K562 (cell line): ENCODE data around the gene ZDHHC8. TPM values are rescaled to one million over a fixed set of nuclear protein-coding genes. Genes with fewer than 3 reads are reported as not detected.

Source experiments
- ATF2 ChIP-seq: sonication (generic); formaldehyde crosslinking; IDR thresholded peaks from 2 replicates; pipeline ENCODE4 v1.8.1; 2022; ENCODE audit warnings: missing genetic modification reagents
- CHCHD3 ChIP-seq: fragments of 250-450 bp; sonication (Bioruptor Pico); IDR thresholded peaks from 2 replicates; pipeline ENCODE4 v2.1.2; 2022; ENCODE audit warnings: mild to moderate bottlenecking
- HDAC6 ChIP-seq: IDR thresholded peaks from 2 replicates; pipeline ENCODE4 v1.6.1; 2012; ENCODE audit warnings: low read depth, mild to moderate bottlenecking, control low read depth, inconsistent platforms, low read length, moderate library complexity
- HNRNPUL1 ChIP-seq: fragments of 200-400 bp; formaldehyde crosslinking; IDR thresholded peaks from 2 replicates; pipeline ENCODE4 v1.6.1; 2017; ENCODE audit warnings: low read length
- KLF6 ChIP-seq: fragments of 250-450 bp; sonication (Bioruptor Pico); IDR thresholded peaks from 2 replicates; pipeline ENCODE4 v1.4.0; 2020; ENCODE audit warnings: mild to moderate bottlenecking, moderate library complexity, borderline replicate concordance
- MAFK ChIP-seq: IDR thresholded peaks from 2 replicates; pipeline ENCODE4 v1.6.1; 2011; ENCODE audit warnings: low read length, improper control_type of control experiment
- NCOA1 ChIP-seq: fragments of 450-650 bp; IDR thresholded peaks from 2 replicates; pipeline ENCODE4 v1.6.1; 2016; ENCODE audit warnings: low read depth
- NFYB ChIP-seq: IDR thresholded peaks from 2 replicates; pipeline ENCODE4 v1.6.1; 2011; ENCODE audit warnings: mild to moderate bottlenecking, moderate library complexity; ENCODE audit not compliant: insufficient read length; ENCODE audit errors: extremely low read depth
- SIN3A ChIP-seq, 2 experiments: fragments of 150-350 bp in 1 of 2; IDR thresholded peaks; 2 replicates each; pipeline ENCODE4 v1.6.1; 2011 to 2016; ENCODE audit warnings: borderline replicate concordance in 2 of 2, low read depth in 2 of 2, low read length in 2 of 2, mild to moderate bottlenecking in 2 of 2, moderate library complexity in 2 of 2; ENCODE audit not compliant: control insufficient read depth in 1 of 2
- TCFL5 ChIP-seq: fragments of 250-450 bp; sonication (Bioruptor Pico); conservative IDR thresholded peaks from 2 replicates; pipeline ENCODE4 v1.6.1; 2021; ENCODE audit warnings: mild to moderate bottlenecking, moderate library complexity, matching md5 sums
- TEAD1 ChIP-seq, 2 experiments: fragments of 450-650 bp in 1 of 2; sonication (generic) in 1 of 2; formaldehyde crosslinking; IDR thresholded peaks; 2 replicates each; pipeline versions ENCODE4 v1.4.0 to v1.8.0; 2020 to 2022; ENCODE audit warnings: mild to moderate bottlenecking in 2 of 2, missing genetic modification reagents in 1 of 2
- ZBTB2 ChIP-seq: fragments of 450-650 bp; IDR thresholded peaks from 2 replicates; pipeline ENCODE4 v1.6.1; 2016; ENCODE audit warnings: antibody characterized with exemption
- ZBTB7A ChIP-seq: IDR thresholded peaks from 2 replicates; pipeline ENCODE4 v1.6.1; 2011; ENCODE audit warnings: low read depth, mild to moderate bottlenecking, low read length, moderate library complexity, borderline replicate concordance; ENCODE audit not compliant: control insufficient read depth
- ZC3H4 ChIP-seq: sonication (generic); formaldehyde crosslinking; IDR thresholded peaks from 2 replicates; pipeline ENCODE4 v1.9.0; 2021; ENCODE audit warnings: missing genetic modification reagents, borderline replicate concordance
- polyA plus RNA-seq, 8 experiments: library from polyadenylated mRNA; depleted of rRNA in 4 of 8; stranded (reverse) in 5 of 8; unstranded in 3 of 8; fragments of >200 nt; fragmentation: Nextera tagmentation in 2 of 8; fragmentation: Illumina TruSeq in 1 of 8; extraction: Ambion mirVana in 2 of 8; extraction: Trizol in 1 of 8; gene quantifications; 2 replicates each; pipeline versions ENCODE4 v1.2.1 to v1.2.3, GENCODE V29; 2011 to 2014; ENCODE audit warnings: inconsistent platforms in 1 of 8, missing spikeins in 1 of 8
- total RNA-seq, 7 experiments: library from RNA; depleted of rRNA in 6 of 7; stranded (reverse); fragments of >200 nt in 6 of 7; fragmentation: Illumina TruSeq in 2 of 7; extraction: Trizol in 2 of 7; gene quantifications; 2 replicates each; pipeline versions ENCODE4 v1.2.1 to v1.2.3, GENCODE V29; 2011 to 2021; ENCODE audit warnings: low replicate concordance in 1 of 7

Gene ZDHHC8
- total and polyA plus RNA-seq, 9 of the 15 experiments (the other 6 are each of a cell fraction or from before 2014, with no cell fraction given): 0.04 to 109 (median 16.4) TPM

GRCh38 chr22:20184501-20185165 is 53.0 kb downstream of the ZDHHC8 start (continued):
- TF ChIP-seq SIN3A (IDR thresholded peaks at IDR 0.05; ENCODE audit: borderline replicate concordance in 2 of 2, control insufficient read depth in 1 of 2, low read depth in 2 of 2, low read length in 2 of 2) (no peak), KLF6 (CRISPR knock-in tag) (no peak), NFYB (no peak), CHCHD3 (CRISPR knock-in tag) (no peak), ZBTB2 (no peak), TEAD1 (CRISPR knock-in tag; IDR thresholded peaks at IDR 0.05) (no peak), ZC3H4 (CRISPR knock-in tag) (peak; percentile 76; the same call in 1 of the 2 replicates), HNRNPUL1 (no peak), ZBTB7A (peak; percentile 10; the same call in 1 of the 2 replicates), ATF2 (CRISPR knock-in tag) (peak; percentile 27; the same call in 1 of the 2 replicates), HDAC6 (no peak), TCFL5 (no peak), MAFK (no peak), NCOA1 (no peak)
- TF ChIP-seq, all 486 proteins: peak for 9
